ENCODE results near the gene ZNF714.

DNA sequence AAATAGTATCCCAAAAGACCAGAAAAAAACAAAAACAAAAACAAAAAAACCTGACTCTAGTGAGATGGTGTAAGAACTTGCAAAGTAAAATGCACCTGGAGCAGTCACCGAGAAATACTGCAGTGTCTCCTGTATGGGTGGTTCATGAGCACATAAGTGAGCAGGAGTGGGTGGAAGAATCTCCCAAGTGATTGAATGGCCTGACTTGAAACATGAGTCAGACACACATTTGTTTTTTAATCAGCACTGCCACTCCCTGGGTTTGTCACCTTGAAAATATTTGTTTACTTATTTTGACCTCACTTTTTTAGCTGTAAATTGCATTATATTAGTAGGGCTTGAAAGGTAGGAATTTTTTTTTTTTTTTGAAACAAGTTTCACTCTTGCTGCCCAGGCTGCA is 61.9 kb downstream of the ZNF714 start:
- TF ChIP-seq, protein P1, sequence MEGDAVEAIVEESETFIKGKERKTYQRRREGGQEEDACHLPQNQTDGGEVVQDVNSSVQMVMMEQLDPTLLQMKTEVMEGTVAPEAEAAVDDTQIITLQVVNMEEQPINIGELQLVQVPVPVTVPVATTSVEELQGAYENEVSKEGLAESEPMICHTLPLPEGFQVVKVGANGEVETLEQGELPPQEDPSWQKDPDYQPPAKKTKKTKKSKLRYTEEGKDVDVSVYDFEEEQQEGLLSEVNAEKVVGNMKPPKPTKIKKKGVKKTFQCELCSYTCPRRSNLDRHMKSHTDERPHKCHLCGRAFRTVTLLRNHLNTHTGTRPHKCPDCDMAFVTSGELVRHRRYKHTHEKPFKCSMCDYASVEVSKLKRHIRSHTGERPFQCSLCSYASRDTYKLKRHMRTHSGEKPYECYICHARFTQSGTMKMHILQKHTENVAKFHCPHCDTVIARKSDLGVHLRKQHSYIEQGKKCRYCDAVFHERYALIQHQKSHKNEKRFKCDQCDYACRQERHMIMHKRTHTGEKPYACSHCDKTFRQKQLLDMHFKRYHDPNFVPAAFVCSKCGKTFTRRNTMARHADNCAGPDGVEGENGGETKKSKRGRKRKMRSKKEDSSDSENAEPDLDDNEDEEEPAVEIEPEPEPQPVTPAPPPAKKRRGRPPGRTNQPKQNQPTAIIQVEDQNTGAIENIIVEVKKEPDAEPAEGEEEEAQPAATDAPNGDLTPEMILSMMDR (IDR thresholded peaks at IDR 0.05; ENCODE audit: control extremely low read depth in 1 of 3, insufficient read depth in 1 of 3, low read depth in 1 of 3, low read length in 3 of 3) = no peak
- TF ChIP-seq POLR2AphosphoS5 (IDR thresholded peaks at IDR 0.05; ENCODE audit: low read depth, low read length) = no peak
- TF ChIP-seq TAF1 (IDR thresholded peaks at IDR 0.05; ENCODE audit: low read depth, low read length) = no peak
- no peak for TF ChIP-seq EP300 (IDR thresholded peaks at IDR 0.05; ENCODE audit: borderline replicate concordance in 1 of 2, low read depth in 2 of 2, low read length in 2 of 2)
- TF ChIP-seq RAD21 (IDR thresholded peaks at IDR 0.05 in 1 of 2, conservative IDR thresholded peaks at IDR 0.05 in 1 of 2; ENCODE audit: low read depth in 2 of 2, low read length in 2 of 2) = no peak
- TF ChIP-seq CHD2 (IDR thresholded peaks at IDR 0.05; ENCODE audit: low read length) = no peak
- no peak for TF ChIP-seq POU5F1 (IDR thresholded peaks at IDR 0.05; ENCODE audit: low read depth, low read length)
- TF ChIP-seq POLR2A (IDR thresholded peaks at IDR 0.05; ENCODE audit: control extremely low read depth in 1 of 2, low read depth in 2 of 2, low read length in 2 of 2) = no peak
- TF ChIP-seq HDAC2 (IDR thresholded peaks at IDR 0.05; ENCODE audit: borderline replicate concordance in 1 of 2, low read depth in 2 of 2, low read length in 2 of 2) = no peak
- TF ChIP-seq, protein P2, sequence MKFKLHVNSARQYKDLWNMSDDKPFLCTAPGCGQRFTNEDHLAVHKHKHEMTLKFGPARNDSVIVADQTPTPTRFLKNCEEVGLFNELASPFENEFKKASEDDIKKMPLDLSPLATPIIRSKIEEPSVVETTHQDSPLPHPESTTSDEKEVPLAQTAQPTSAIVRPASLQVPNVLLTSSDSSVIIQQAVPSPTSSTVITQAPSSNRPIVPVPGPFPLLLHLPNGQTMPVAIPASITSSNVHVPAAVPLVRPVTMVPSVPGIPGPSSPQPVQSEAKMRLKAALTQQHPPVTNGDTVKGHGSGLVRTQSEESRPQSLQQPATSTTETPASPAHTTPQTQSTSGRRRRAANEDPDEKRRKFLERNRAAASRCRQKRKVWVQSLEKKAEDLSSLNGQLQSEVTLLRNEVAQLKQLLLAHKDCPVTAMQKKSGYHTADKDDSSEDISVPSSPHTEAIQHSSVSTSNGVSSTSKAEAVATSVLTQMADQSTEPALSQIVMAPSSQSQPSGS (IDR thresholded peaks at IDR 0.05; ENCODE audit: low read length) = no peak
- TF ChIP-seq, protein P3, sequence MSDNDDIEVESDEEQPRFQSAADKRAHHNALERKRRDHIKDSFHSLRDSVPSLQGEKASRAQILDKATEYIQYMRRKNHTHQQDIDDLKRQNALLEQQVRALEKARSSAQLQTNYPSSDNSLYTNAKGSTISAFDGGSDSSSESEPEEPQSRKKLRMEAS (IDR thresholded peaks at IDR 0.05) = no peak
- no peak for TF ChIP-seq SRF (IDR thresholded peaks at IDR 0.05; ENCODE audit: low read depth, low read length)
